SK-N-SH treated with all-trans-retinoic acid at 6 μM for 48 hours (cell line): ENCODE data around the gene RLN3.

Experiments used
- BACH2 ChIP-seq: fragments of 250-450 bp; sonication (Bioruptor Pico); IDR thresholded peaks from 2 replicates; pipeline ENCODE4 v1.9.0; 2021; ENCODE audit warnings: mild to moderate bottlenecking, borderline replicate concordance
- CREB5 ChIP-seq: fragments of 250-450 bp; sonication (Bioruptor Pico); IDR thresholded peaks from 2 replicates; pipeline ENCODE4 v1.5.1; 2020; ENCODE audit warnings: low read depth, mild to moderate bottlenecking, moderate library complexity
- CSDC2 ChIP-seq: fragments of 250-450 bp; sonication (Bioruptor Pico); IDR thresholded peaks from 2 replicates; pipeline ENCODE4 v1.5.0; 2020; ENCODE audit warnings: mild to moderate bottlenecking, moderate library complexity
- ESRRG ChIP-seq: fragments of 250-450 bp; sonication (Bioruptor Pico); IDR thresholded peaks from 2 replicates; pipeline ENCODE4 v1.6.1; 2021; ENCODE audit warnings: mild to moderate bottlenecking
- ISL1 ChIP-seq: fragments of 250-450 bp; sonication (Bioruptor Pico); IDR thresholded peaks from 2 replicates; pipeline ENCODE4 v2.1.2; 2022; ENCODE audit warnings: mild to moderate bottlenecking, moderate library complexity
- RARB ChIP-seq: fragments of 250-450 bp; sonication (Bioruptor Pico); IDR thresholded peaks from 2 replicates; pipeline ENCODE4 v1.8.0; 2021; ENCODE audit warnings: mild to moderate bottlenecking, moderate library complexity
- SNAI2 ChIP-seq: fragments of 250-450 bp; sonication (Bioruptor Pico); IDR thresholded peaks from 2 replicates; pipeline ENCODE4 v1.5.0; 2020; ENCODE audit warnings: mild to moderate bottlenecking, moderate library complexity
- ZC3H10 ChIP-seq: fragments of 250-450 bp; sonication (Bioruptor Pico); IDR thresholded peaks from 2 replicates; pipeline ENCODE4 v1.5.1; 2021; ENCODE audit warnings: mild to moderate bottlenecking, moderate library complexity
- ZFP30 ChIP-seq: fragments of 450-650 bp; formaldehyde crosslinking; IDR thresholded peaks from 2 replicates; pipeline ENCODE4 v1.5.0; 2022; ENCODE audit warnings: mild to moderate bottlenecking, moderate library complexity
- ZNF565 ChIP-seq: fragments of 450-650 bp; formaldehyde crosslinking; conservative IDR thresholded peaks from 2 replicates; pipeline ENCODE4 v1.5.0; 2020; ENCODE audit warnings: low read depth, mild to moderate bottlenecking, moderate library complexity
- ZNF8 ChIP-seq: fragments of 450-650 bp; formaldehyde crosslinking; IDR thresholded peaks from 2 replicates; pipeline ENCODE4 v1.5.0; 2020; ENCODE audit warnings: mild to moderate bottlenecking, moderate library complexity
- TF ChIP-seq, protein P1 (sequence below): fragments of 250-450 bp; sonication (Bioruptor Pico); IDR thresholded peaks from 2 replicates; pipeline ENCODE4 v1.8.0; 2020; ENCODE audit warnings: mild to moderate bottlenecking, moderate library complexity, borderline replicate concordance
- TF ChIP-seq, protein P2 (sequence below): fragments of 250-450 bp; sonication (Bioruptor Pico); IDR thresholded peaks from 2 replicates; pipeline ENCODE4 v1.5.0; 2020; ENCODE audit warnings: mild to moderate bottlenecking, moderate library complexity
- TF ChIP-seq, protein P3 (sequence below): fragments of 250-450 bp; sonication (Bioruptor Pico); IDR thresholded peaks from 2 replicates; pipeline ENCODE4 v1.8.0; 2021; ENCODE audit warnings: low read depth, mild to moderate bottlenecking, moderate library complexity, borderline replicate concordance

DNA sequence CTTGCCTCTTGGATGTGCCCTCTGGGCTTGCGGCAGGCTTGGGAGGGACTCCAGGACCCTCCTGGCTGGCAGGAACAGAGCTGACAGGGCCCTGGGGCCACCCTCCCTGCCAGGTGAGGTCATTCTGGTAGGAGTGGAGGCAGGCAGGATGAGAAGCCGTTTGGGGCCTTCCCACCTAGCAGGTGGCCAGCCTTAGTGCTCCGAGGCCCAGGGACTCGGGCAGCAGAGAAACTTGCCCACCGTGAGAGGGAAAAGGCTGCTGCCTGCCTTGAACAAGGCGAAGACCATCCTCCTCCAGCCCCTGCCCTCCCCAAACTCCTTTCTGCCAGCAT lies 30.4 kb upstream of the RLN3 start:
- TF ChIP-seq ZNF565 (CRISPR knock-in tag) (no peak), ZFP30 (CRISPR knock-in tag) (no peak), SNAI2 (CRISPR knock-in tag) (no peak), ZC3H10 (CRISPR knock-in tag) (no peak), RARB (no peak), ESRRG (no peak), ZNF8 (no peak), CSDC2 (no peak), ISL1 (CRISPR knock-in tag) (no peak), CREB5 (CRISPR knock-in tag) (no peak), BACH2 (no peak)
- TF ChIP-seq, protein P1, sequence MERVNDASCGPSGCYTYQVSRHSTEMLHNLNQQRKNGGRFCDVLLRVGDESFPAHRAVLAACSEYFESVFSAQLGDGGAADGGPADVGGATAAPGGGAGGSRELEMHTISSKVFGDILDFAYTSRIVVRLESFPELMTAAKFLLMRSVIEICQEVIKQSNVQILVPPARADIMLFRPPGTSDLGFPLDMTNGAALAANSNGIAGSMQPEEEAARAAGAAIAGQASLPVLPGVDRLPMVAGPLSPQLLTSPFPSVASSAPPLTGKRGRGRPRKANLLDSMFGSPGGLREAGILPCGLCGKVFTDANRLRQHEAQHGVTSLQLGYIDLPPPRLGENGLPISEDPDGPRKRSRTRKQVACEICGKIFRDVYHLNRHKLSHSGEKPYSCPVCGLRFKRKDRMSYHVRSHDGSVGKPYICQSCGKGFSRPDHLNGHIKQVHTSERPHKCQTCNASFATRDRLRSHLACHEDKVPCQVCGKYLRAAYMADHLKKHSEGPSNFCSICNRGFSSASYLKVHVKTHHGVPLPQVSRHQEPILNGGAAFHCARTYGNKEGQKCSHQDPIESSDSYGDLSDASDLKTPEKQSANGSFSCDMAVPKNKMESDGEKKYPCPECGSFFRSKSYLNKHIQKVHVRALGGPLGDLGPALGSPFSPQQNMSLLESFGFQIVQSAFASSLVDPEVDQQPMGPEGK, result no peak
- TF ChIP-seq, protein P2, sequence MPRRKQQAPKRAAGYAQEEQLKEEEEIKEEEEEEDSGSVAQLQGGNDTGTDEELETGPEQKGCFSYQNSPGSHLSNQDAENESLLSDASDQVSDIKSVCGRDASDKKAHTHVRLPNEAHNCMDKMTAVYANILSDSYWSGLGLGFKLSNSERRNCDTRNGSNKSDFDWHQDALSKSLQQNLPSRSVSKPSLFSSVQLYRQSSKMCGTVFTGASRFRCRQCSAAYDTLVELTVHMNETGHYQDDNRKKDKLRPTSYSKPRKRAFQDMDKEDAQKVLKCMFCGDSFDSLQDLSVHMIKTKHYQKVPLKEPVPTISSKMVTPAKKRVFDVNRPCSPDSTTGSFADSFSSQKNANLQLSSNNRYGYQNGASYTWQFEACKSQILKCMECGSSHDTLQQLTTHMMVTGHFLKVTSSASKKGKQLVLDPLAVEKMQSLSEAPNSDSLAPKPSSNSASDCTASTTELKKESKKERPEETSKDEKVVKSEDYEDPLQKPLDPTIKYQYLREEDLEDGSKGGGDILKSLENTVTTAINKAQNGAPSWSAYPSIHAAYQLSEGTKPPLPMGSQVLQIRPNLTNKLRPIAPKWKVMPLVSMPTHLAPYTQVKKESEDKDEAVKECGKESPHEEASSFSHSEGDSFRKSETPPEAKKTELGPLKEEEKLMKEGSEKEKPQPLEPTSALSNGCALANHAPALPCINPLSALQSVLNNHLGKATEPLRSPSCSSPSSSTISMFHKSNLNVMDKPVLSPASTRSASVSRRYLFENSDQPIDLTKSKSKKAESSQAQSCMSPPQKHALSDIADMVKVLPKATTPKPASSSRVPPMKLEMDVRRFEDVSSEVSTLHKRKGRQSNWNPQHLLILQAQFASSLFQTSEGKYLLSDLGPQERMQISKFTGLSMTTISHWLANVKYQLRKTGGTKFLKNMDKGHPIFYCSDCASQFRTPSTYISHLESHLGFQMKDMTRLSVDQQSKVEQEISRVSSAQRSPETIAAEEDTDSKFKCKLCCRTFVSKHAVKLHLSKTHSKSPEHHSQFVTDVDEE (CRISPR knock-in tag), result no peak
- TF ChIP-seq, protein P3, sequence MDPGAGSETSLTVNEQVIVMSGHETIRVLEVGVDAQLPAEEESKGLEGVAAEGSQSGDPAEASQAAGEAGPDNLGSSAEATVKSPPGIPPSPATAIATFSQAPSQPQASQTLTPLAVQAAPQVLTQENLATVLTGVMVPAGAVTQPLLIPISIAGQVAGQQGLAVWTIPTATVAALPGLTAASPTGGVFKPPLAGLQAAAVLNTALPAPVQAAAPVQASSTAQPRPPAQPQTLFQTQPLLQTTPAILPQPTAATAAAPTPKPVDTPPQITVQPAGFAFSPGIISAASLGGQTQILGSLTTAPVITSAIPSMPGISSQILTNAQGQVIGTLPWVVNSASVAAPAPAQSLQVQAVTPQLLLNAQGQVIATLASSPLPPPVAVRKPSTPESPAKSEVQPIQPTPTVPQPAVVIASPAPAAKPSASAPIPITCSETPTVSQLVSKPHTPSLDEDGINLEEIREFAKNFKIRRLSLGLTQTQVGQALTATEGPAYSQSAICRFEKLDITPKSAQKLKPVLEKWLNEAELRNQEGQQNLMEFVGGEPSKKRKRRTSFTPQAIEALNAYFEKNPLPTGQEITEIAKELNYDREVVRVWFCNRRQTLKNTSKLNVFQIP (CRISPR knock-in tag), result no peak
